ENCODE results near the gene MYB.
A peak's percentile ranks its signal among the peaks of the same experiment; 100 is the strongest.
"Not testable (repeated sequence)": the region's sequence is repeated elsewhere in the genome, so short reads cannot be mapped to it uniquely, and the experiment has no call there.

Gene MYB

GRCh38 chr6:135180542-135181332 lies at the start of gene MYB:
TSS of gene MYB (plus strand) at chr6:135181308. CDS start at chr6:135181514, 206 bp downstream.
- peak; percentile 97 for DNase-seq

GRCh38 chr6:135132776-135133175 lies 48.3 kb upstream of the MYB start:
- no peak for DNase-seq

- no peak for DNase-seq
These were observed 45.3 kb upstream of the MYB start for GRCh38 chr6:135135835-135136234.

DNA sequence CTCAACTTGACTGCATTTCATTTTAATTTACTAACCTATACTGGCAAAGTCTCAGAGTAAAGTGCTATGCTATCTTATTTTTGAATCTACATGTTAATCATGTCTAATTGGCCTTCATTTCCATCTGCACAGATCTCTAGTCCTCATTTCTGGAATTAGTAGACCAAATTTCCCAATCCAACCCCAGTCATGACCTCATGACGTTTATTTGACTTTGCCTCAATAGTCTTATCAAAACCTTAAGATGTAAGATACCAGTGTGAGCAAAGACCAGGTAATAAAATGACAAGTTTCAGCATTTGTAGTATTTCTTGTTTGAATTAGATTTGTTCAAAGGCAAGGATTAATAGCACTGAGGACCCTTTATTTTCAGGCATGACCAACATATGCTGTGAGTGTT lies 43.3 kb upstream of the MYB start:
- DNase-seq, result no peak

GRCh38 chr6:135141182-135141581 lies 39.9 kb upstream of the MYB start:
- DNase-seq, result no peak

DNA sequence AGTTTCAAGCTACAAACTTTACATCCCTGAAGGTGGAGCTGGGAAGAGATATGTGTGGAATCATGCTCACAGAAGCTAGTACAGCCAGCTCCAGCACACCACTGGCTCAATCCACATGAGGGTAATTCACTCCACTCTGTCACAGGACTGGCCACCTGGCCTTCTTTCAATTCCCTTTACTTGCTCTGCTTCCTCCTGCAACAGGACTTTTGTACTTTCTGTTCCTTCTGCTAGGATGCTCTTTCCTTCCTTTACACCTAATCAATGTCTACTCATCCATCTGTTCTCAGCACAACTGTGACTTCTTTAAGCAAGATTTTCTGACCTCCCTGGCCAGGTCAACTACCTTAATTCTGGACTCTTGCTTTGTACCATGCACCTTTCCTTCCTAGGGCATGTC lies 39.4 kb upstream of the MYB start:
- no peak for DNase-seq

DNA sequence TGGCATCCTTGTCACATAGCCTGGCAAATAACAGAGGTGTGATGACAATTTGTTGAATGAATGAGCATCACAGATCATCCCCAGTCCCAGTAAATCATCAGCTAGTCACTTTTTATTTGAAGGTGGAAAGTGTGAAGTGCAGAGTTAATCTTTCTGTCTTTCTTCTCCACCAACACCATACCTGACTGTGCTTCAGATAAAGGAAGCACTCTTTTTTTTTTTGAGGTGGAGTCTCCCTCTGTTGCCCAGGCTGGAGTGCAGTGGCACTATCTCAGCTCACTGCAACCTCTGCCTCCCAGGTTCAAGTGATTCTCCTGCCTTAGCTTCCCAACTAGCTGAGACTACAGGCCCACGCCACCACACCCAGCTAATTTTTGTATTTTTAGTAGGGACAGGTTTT lies 38.9 kb upstream of the MYB start:
- not testable (repeated sequence) for DNase-seq

DNA sequence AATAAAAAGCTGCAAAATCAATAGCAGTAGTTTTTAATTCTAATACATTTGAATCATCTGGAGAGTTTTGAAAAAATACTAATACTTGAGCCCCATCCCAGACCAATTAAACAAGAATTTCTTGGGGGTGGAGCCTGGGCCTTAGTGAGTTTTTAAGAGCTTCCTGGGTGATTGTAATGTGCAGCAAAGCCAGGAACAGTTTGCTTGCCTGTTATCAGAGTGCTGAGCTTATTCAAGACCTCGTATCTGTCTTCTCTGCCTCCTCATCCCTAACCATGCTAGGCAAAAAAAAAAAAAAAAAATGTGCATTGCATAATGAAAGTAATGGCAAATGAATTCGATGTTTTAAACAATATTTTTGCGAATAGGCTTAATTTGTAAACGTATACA lies 36.4 kb upstream of the MYB start:
- peak; percentile 85 for DNase-seq

DNA sequence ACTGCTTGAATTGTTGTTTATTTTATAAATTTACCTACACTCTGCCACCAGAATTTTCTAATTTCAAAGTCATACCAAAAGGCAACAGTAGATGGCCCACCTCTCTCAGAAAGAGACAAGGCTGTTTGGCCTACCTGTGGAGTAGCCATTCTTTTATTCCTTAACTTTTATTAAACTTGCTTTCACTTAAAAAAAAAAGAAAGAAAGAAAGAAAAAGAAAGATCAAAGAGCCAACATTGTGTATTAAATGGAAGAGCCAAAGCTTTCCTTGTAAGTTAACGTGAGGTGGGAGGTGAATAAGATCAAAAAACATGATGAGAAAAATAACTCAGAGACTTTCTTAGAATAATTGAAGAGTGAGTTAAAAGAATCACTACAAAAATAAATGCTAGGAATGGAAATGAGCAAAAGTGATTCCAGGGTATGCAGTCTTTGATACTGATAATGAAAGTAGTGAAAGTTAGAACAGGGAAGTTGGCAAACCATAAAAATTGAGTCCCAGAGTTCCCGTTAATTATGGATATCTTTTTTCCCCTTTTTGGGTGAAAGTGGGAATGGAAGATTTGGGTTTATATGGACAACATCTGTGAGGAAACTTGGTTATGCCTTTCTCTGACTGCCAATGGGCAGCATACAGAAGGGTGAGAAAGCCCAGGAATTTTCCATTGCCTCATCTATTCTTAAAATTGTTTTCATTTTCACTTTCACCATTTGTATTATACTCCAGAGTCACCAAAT lies 35.9 kb upstream of the MYB start:
- peak; percentile 87 for DNase-seq

DNA sequence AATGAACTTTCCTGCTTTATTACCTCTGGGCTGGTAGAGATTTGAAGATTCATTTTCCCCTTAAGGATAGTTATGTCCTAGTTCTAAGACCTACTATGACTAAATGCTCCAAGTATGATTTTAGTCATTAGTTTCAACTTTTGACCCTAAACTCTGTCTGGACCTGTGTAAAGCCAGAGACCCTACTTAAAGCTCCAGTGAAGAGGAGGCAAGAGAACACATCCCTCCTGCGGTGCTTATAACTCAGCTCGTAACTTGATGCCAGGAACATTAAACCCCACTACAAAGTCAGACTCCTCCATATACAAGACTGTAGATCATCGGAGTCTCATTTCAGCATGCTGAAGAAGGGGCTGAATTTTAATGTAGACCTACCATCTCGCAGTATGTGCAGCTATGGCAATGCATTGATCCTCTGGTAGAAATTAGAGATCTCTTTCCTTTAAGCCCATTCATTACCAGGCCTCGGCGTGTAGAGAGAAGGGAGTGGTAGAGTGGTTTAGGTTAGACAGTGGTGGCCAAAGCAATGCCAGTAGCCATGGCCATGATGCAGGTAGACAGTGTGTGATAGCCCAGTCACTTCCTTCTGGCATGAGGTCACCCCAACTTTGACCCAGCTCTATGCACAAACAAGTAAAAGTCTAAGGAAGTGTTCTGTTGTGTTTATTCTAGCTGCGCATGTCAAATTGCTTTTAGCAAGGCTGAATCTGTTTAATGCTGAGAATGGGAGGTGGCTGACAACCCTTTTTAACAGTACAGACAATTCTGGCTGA lies 34.8 kb upstream of the MYB start:
- DNase-seq, result no peak

DNA sequence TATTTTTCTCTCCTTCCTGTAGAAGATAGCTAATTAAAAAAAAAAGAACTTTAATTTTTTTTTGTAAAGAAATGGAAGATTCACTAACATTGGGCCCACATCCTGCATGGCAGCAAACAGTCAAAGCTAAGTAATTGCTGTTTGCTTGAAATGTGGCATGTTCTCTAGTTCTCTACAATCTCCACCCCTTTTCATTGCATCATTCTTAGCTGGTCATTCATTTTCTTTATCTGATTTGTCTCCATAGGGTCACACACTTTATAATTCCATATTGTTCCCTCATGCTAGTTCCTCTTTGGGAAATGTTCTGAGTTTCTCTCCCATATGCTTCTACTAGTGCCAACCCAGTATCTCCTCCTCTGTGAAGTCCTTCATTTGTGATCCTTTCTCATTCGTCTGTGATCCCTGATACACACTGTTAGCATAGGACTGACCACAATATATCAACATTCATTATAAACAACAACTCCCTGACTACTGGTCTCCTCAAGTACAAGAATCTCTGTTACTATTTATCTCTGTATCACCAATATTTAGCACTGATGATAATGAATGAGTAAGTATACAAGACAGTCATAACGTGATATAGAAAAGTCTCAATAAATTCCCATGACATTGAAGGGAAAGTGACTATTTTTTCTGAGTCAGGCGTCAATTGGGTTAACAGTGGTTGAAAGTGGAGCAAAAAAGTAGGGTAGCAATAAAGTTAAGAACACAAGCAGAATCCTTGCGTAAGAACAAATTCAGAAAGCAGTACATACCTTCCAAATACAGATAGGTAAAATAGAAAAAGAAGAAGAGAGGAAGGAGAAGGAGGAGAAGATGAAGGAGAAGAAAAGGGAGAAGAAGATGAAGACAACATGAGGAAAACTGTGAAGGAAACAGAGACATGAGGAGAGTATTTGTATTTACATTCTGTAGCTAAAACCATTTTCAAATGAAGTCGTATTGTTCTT lies 33.2 kb upstream of the MYB start:
- peak; percentile 72 for DNase-seq

DNA sequence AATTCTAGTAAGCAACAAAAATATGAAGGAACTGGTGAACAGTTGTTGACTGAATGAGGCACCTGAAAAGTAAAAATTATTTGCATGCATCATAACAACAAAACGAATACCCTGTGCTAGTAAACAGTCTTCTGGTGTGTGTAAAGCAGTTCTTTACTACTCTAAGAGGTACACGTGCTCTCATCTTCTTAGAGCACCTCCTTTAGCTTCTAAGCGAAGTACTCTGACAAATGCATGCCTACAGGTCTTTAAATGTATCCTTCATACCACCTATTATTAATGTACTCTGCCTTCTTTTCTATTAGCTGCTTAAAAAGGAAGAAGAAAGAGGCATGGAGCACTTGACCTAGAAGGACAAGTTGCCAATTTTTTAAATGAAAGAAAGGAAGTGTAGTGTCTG lies 32.2 kb upstream of the MYB start:
- no peak for DNase-seq

DNA sequence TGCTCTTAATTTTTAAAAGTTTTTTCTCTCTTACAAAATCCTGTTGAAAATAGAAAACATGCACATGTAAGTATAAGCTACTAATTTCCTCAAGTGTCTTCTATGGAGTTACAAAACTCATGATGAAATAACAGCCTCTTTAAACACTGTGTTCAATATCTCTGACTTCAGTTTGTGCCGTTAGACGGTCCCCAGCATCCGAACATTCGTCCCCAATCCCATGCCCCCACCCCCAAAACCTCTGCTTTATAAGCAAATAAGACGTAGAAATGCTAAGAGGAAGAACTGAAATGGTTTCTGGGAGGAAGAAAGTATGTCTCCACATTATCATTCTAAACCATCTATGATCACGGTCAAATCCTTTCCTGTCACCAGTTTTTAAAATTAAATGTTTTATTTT lies 31.7 kb upstream of the MYB start:
- peak; percentile 68 for DNase-seq

DNA sequence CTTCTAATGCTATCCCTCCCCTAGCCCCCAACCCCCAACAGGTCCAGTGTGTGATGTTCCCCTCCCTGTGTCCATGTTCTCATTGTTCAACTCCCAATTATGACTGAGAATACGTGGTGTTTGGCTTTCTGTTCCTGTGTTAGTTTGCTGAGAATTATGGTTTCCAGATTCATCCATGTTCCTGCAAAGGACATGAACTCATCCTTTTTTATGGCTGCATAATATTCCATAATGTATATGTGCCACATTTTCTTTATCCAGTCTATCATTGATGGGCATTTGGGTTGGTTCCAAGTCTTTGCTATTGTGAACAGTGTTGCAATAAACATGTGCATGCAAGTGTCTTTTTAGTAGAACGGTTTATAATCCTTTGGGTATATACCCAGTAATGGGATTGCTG lies 30.6 kb upstream of the MYB start:
- DNase-seq, result not testable (repeated sequence)

DNA sequence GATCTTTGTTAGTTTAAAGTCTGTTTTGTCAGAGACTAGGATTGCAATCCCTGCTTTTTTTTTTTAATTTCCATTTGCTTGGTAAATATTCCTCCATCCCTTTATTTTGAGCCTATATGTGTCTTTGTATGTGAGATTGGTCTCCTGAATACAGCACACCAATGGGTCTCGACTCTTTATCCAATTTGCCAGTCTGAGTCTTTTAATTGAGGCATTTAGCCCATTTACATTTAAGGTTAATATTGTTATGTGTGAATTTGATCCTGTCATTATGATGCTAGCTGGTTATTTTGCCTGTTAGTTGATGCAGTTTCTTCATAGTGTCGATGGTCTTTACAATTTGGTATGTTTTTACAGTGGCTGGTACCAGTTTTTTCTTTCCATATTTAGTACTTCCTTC lies 27.0 kb upstream of the MYB start:
- not testable (repeated sequence) for DNase-seq

- no peak for DNase-seq
These were observed 22.7 kb upstream of the MYB start for GRCh38 chr6:135158397-135158796.

- no peak for DNase-seq
These were observed 21.6 kb upstream of the MYB start for GRCh38 chr6:135159531-135159930.

DNA sequence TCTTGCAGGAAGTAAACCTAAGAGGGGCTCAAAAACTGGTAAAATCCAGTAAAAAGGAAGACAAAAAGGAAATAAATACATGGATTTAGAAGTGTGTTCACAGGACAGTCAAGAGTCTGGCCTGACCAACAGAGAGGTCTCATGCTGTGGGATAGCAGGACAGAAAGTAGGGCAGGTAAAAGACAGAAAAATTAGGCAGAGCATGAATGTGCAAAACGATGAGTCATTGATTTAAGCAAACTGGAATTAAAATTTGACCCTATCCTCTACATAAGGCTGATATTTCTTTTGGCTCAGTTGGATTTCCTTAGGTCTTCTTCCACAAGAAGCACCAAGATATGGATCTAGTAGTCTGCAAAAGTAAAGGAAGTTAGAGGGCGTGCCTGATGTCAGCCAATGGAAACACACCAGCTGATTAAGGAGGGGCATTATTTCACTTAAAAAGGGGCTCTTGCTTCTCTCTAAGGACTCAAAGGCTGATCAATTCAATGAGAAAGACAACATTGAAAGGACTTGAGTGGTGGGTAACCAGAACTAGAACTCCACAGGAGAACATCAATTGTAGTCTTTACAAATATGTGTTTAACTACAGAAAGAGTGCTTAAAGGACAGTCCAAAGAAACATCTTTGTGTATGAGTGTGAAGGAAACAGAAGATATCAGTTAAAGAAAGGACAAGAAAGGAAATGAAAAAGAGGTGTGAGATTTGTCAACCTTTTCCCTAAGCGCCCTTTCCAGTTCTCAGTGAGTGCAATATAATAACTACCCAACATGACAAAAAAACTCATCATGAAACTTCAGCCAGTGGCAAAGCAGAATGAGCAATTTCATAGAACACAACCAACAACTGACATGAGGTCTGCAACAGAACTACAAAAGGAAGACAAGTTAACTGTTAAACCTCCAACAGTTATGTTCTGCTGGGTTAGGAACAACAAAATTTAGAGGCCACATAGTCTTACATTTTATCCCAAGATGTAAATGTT lies 19.4 kb upstream of the MYB start:
- DNase-seq, result no peak

DNA sequence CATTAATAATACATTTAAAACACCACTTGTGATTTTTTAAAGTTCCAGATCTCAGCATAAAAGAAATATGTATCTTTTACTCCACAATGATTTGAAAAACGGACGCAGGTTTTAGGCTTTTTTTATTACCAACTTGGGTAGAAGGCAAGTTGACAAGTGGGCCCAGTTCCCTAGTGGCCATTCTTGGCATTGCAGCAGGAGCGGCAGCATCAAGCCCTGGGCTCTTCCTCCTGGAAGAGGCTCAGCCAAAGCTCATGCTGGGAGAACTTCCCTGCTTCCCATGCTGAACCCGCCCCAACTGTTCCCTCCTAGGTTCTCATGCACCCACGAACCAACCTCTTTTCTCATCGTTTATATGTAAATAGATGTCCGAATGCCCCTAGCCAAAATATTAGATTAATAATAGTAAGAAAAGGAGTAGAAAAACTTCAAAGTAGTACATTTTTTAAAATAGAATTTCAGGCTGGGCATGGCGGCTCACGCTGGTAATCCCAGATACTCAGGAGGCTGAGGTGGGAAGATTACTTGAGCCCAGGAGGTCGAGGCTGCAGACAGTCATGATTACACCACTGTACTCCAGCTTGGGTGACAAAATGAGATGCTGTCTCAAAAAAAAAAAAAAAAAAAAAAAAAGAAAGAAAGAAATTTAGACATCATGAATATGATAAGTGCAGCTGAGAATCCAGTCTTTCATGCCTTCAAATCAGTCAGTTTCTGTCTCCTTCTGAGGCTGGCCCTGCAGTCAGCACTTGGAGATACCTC lies 18.2 kb upstream of the MYB start:
- DNase-seq, result no peak

DNA sequence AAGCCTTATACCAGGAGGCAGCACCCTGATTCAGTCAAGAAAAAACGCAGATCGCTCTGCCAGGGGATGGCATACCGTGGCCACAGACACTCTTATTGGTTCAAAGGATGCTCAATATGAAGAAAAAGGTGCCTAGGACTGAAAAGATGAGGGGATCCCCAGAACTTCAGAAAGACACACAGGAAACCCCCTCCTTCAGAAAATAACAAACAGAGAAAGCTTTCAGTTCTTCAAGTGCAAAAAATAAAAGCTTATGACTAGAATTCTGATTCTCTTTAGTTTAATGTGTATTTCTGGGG lies 17.7 kb upstream of the MYB start:
- no peak for DNase-seq

GRCh38 chr6:135164387-135164786 lies 16.7 kb upstream of the MYB start:
- DNase-seq, result not testable (repeated sequence)
